Testis (tissue), 2 donors: ENCODE data around the gene KCND1.

Source experiments
- POLR2A ChIP-seq: fragments of 450-650 bp; IDR thresholded peaks from one replicate; pipeline ENCODE4 v1.6.1; 2017; ENCODE audit warnings: antibody characterized with exemption, mild to moderate bottlenecking, moderate library complexity
- TF ChIP-seq, protein P1 (sequence below), 3 experiments: fragments of 450-650 bp in 2 of 3; fragments of 200-600 bp in 1 of 3; sonication (generic) in 1 of 3; IDR thresholded peaks; one replicate each; pipeline ENCODE4 v1.5.1; 2016 to 2019; ENCODE audit warnings: antibody characterized with exemption in 3 of 3, mild to moderate bottlenecking in 2 of 3, moderate library complexity in 1 of 3

DNA sequence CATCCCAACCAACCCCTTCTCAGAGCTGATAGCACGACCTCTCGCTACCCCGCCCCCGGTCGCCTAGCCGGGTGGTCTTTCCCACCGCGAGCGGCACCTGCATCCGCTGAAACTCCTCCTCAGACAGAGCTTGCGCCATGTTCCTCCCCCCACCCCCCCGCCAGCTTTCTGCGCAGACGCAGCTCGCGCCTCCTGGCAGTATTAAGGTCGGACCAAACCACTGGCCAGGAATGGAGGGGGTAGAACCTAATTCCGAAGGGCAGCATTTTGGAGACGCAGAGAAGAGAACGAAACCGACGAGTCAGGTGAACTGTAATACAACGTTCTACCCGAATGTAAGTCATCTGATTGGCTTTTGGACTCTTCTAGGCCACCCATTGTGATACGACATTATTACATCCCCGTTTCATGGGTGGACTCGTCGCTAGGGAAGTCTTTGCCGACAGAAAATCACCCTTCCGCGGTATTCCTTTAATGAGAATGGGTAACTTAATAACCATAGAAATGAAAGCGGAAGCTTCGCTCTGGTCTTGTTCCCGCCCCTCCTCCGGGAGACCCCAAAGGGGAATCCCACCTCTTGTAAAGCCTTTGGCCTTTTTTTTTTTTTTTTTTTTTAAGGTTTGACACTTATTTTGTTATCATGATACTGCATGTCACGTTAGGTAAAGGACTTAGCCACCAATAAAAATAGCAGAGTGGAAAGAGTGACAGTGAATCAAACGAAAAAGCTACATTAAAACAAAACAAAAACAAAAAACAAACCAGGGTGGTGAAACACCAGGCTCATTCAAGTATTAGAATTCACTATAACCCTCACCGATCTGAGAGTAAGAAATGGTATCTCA is 30.7 kb upstream of the KCND1 start, which contains the start of gene GRIPAP1:
- TF ChIP-seq, protein P1, sequence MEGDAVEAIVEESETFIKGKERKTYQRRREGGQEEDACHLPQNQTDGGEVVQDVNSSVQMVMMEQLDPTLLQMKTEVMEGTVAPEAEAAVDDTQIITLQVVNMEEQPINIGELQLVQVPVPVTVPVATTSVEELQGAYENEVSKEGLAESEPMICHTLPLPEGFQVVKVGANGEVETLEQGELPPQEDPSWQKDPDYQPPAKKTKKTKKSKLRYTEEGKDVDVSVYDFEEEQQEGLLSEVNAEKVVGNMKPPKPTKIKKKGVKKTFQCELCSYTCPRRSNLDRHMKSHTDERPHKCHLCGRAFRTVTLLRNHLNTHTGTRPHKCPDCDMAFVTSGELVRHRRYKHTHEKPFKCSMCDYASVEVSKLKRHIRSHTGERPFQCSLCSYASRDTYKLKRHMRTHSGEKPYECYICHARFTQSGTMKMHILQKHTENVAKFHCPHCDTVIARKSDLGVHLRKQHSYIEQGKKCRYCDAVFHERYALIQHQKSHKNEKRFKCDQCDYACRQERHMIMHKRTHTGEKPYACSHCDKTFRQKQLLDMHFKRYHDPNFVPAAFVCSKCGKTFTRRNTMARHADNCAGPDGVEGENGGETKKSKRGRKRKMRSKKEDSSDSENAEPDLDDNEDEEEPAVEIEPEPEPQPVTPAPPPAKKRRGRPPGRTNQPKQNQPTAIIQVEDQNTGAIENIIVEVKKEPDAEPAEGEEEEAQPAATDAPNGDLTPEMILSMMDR (IDR thresholded peaks at IDR 0.05): peak in 1 of 3 experiments; percentile 1
- TF ChIP-seq POLR2A: peak; percentile 57
